Neural progenitor cell (in vitro differentiated cells): Measurements from ENCODE around the gene FBXL19. TPM values are rescaled to one million over a fixed set of nuclear protein-coding genes. Genes with fewer than 3 reads are reported as not detected.

Experiments
- DNase-seq: peaks from one replicate; pipeline ENCODE4 v3.0.0-alpha.2; 2016; ENCODE audit warnings: low spot score
- H2AFZ ChIP-seq: fragments of 200-600 bp; sonication (generic); replicated peaks from 2 replicates; pipeline ENCODE4 v1.6.1; 2016; ENCODE audit warnings: antibody characterized with exemption
- H3F3A ChIP-seq: fragments of 200-600 bp; sonication (generic); 2 replicates; pipeline ENCODE4 v1.6.1; 2016; ENCODE audit warnings: antibody characterized with exemption, low read depth
- H3K27ac ChIP-seq: fragments of 200-600 bp; sonication (generic); 2 replicates; pipeline ENCODE4 v1.5.1; 2016; ENCODE audit warnings: mild to moderate bottlenecking
- H3K27me3 ChIP-seq: fragments of 200-600 bp; sonication (generic); 2 replicates; pipeline ENCODE4 v1.6.1; 2016; ENCODE audit warnings: mild to moderate bottlenecking, moderate library complexity
- H3K36me3 ChIP-seq: fragments of 200-600 bp; sonication (generic); 2 replicates; pipeline ENCODE4 v1.5.1; 2016
- H3K4me1 ChIP-seq: fragments of 200-600 bp; sonication (generic); 2 replicates; pipeline ENCODE4 v1.6.1; 2016; ENCODE audit warnings: mixed run types
- H3K4me2 ChIP-seq: fragments of 200-600 bp; sonication (generic); 2 replicates; pipeline ENCODE4 v1.6.1; 2016
- H3K4me3 ChIP-seq: fragments of 200-600 bp; sonication (generic); 2 replicates; pipeline ENCODE4 v1.5.1; 2016
- H3K79me2 ChIP-seq: fragments of 200-600 bp; sonication (generic); 2 replicates; pipeline ENCODE4 v1.6.1; 2016; ENCODE audit warnings: low read depth
- H3K9ac ChIP-seq: fragments of 200-600 bp; sonication (generic); 2 replicates; pipeline ENCODE4 v1.6.1; 2016
- H3K9me3 ChIP-seq: fragments of 200-600 bp; sonication (generic); 2 replicates; pipeline ENCODE4 v1.5.1; 2016; ENCODE audit warnings: low read depth
- H4K20me1 ChIP-seq: fragments of 200-600 bp; sonication (generic); 2 replicates; pipeline ENCODE4 v1.6.1; 2016; ENCODE audit warnings: low read depth
- H3K27ac Mint-ChIP-seq: 3 replicates; pipeline ENCODE4 v1.8.0; 2021; ENCODE audit warnings: mixed read lengths
- H3K27me3 Mint-ChIP-seq: 2 replicates; pipeline ENCODE4 v1.8.0; 2022; ENCODE audit warnings: low read depth, mild to moderate bottlenecking, inconsistent platforms, moderate library complexity, mixed read lengths; ENCODE audit not compliant: insufficient read depth
- H3K36me3 Mint-ChIP-seq: 3 replicates; pipeline ENCODE4 v1.8.0; 2021; ENCODE audit warnings: mixed read lengths
- H3K4me1 Mint-ChIP-seq: 3 replicates; pipeline ENCODE4 v1.8.0; 2021; ENCODE audit warnings: mixed read lengths
- H3K4me3 Mint-ChIP-seq: 3 replicates; pipeline ENCODE4 v1.8.0; 2021; ENCODE audit warnings: mild to moderate bottlenecking, moderate library complexity, mixed read lengths
- H3K9me3 Mint-ChIP-seq: 3 replicates; pipeline ENCODE4 v1.8.0; 2020; ENCODE audit warnings: mixed read lengths
- EZH2 ChIP-seq: fragments of 200-600 bp; sonication (generic); IDR thresholded peaks from 2 replicates; pipeline ENCODE4 v1.6.1; 2017; ENCODE audit warnings: antibody characterized with exemption, mild to moderate bottlenecking, moderate library complexity
- EZH2phosphoT487 ChIP-seq: fragments of 200-600 bp; sonication (generic); IDR thresholded peaks from 2 replicates; pipeline ENCODE4 v1.6.1; 2017; ENCODE audit warnings: antibody characterized with exemption
- total RNA-seq: library from RNA; depleted of rRNA; stranded (reverse); fragments of >200 nt; gene quantifications from 2 replicates; pipeline ENCODE4 v1.2.3, GENCODE V29; 2015; ENCODE audit warnings: low replicate concordance
- TF ChIP-seq, protein P1 (sequence below): fragments of 200-600 bp; sonication (generic); IDR thresholded peaks from 2 replicates; pipeline ENCODE4 v1.5.1; 2017; ENCODE audit warnings: antibody characterized with exemption, mild to moderate bottlenecking

FBXL19 gene
- total RNA-seq, 1 donor from 2014 or later = 9.2 TPM

DNA sequence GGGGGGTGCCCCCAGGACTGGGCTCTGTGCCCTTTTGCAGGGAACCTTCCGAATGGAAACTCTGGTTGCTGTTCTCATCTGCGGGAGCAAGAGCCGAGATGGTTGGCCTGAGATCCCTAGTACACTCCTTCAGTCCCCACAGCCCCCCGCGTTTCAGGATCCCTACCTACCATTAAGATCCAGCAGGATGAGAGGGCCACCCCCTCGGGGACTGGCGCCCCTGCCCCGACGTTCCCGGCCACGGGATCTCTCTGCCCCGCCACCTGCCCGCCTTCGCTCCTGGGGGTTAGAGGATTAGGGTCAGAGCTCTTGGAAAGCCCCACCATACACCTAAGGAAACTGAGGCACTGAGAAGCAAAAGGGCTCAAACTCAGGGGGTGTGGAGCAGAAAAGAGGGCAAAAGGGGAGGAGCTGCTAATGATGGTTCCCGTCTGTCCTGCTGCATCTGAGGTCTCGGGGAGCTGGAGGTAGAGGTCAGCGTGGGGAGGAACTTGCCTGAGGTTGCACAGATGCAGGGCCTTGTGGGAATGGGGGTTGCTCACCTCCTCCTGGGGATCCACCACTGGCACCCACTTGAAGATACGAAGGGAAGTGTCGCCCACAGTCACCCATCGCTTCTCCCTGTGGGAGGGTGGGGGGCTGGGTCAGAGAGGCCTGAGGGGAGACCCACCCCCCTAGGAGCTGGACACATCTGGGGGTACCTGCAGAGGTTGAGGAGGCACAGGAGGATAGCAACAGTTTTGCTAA lies 30.5 kb upstream of the FBXL19 start:
- Mint-ChIP-seq H3K4me1 (peaks cover 34% of the 10 kb centered on the region), H3K4me3 (peak overlapping the region; percentile 89), H3K9me3 (no peaks in the 10 kb centered on the region), H3K36me3 (peaks cover 12% of the 10 kb centered on the region), H3K27ac (peak overlapping the region; percentile 50), H3K27me3 (peaks cover 13% of the 10 kb centered on the region)
- Histone ChIP-seq H4K20me1 (peaks cover 2% of the 10 kb centered on the region), H3F3A (peaks cover 42% of the 10 kb centered on the region), H3K27ac (no peak overlapping the region), H3K4me2 (peak overlapping the region; percentile 95), H3K9me3 (no peaks in the 10 kb centered on the region), H3K9ac (no peak overlapping the region), H3K4me1 (peaks cover 16% of the 10 kb centered on the region), H2AFZ (no peak overlapping the region), H3K27me3 (peaks cover 12% of the 10 kb centered on the region), H3K36me3 (no peaks in the 10 kb centered on the region), H3K79me2 (peaks cover 8% of the 10 kb centered on the region), H3K4me3 (peak overlapping the region; percentile 71)
- TF ChIP-seq, protein P1, sequence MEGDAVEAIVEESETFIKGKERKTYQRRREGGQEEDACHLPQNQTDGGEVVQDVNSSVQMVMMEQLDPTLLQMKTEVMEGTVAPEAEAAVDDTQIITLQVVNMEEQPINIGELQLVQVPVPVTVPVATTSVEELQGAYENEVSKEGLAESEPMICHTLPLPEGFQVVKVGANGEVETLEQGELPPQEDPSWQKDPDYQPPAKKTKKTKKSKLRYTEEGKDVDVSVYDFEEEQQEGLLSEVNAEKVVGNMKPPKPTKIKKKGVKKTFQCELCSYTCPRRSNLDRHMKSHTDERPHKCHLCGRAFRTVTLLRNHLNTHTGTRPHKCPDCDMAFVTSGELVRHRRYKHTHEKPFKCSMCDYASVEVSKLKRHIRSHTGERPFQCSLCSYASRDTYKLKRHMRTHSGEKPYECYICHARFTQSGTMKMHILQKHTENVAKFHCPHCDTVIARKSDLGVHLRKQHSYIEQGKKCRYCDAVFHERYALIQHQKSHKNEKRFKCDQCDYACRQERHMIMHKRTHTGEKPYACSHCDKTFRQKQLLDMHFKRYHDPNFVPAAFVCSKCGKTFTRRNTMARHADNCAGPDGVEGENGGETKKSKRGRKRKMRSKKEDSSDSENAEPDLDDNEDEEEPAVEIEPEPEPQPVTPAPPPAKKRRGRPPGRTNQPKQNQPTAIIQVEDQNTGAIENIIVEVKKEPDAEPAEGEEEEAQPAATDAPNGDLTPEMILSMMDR = no peak
- no peak for TF ChIP-seq EZH2phosphoT487
- no peak for TF ChIP-seq EZH2
- no peak for DNase-seq

DNA sequence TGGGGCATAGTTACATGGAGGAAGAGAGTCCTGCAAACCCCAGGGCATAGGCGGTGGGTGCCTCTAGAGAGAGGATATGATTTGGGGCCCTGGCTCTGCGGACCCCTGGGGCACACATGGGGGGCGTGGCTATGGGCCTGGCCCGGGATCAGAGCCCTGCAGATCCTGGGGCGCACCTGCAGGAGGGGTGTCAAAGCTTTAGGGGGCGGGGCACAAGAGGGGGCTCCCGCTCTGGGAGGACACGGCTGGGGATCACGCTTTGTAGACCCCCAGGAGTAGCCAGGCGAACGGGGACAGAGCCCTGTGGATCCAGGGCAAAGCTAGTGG lies 30.0 kb upstream of the FBXL19 start:
- peak overlapping the region; percentile 95 for H3K4me2 ChIP-seq
- DNase-seq = peak; percentile 49
- TF ChIP-seq EZH2phosphoT487 (no peak), EZH2 (no peak)
- TF ChIP-seq, protein P1 = no peak
- no peak overlapping the region for H2AFZ ChIP-seq
- peaks cover 12% of the 10 kb centered on the region for H3K27me3 ChIP-seq
- H3K4me1 Mint-ChIP-seq = peaks cover 34% of the 10 kb centered on the region
- peak overlapping the region; percentile 71 for H3K4me3 ChIP-seq
- H3K4me1 ChIP-seq = peaks cover 16% of the 10 kb centered on the region
- peaks cover 2% of the 10 kb centered on the region for H4K20me1 ChIP-seq
- peaks cover 13% of the 10 kb centered on the region for H3K27me3 Mint-ChIP-seq
- H3K9ac ChIP-seq = peak overlapping the region; percentile 65
- no peak overlapping the region for H3K27ac ChIP-seq
- peaks cover 12% of the 10 kb centered on the region for H3K36me3 Mint-ChIP-seq
- H3K79me2 ChIP-seq = peaks cover 8% of the 10 kb centered on the region
- H3K9me3 Mint-ChIP-seq = no peaks in the 10 kb centered on the region
- peaks cover 42% of the 10 kb centered on the region for H3F3A ChIP-seq
- H3K36me3 ChIP-seq = no peaks in the 10 kb centered on the region
- peak overlapping the region; percentile 50 for H3K27ac Mint-ChIP-seq
- H3K4me3 Mint-ChIP-seq = peak overlapping the region; percentile 89
- no peaks in the 10 kb centered on the region for H3K9me3 ChIP-seq

- Mint-ChIP-seq H3K36me3 (peaks cover 8% of the 10 kb centered on the region), H3K9me3 (no peaks in the 10 kb centered on the region), H3K27me3 (peaks cover 14% of the 10 kb centered on the region), H3K4me1 (peaks cover 34% of the 10 kb centered on the region), H3K4me3 (peak within 1 kb of the TSS; percentile 91), H3K27ac (peak within 1 kb of the TSS; percentile 50)
- Histone ChIP-seq H3K4me3 (peak within 1 kb of the TSS; percentile 71), H3K9ac (peak within 1 kb of the TSS; percentile 65), H2AFZ (peak within 1 kb of the TSS; percentile 86), H3K27me3 (peaks cover 12% of the 10 kb centered on the region), H4K20me1 (peaks cover 2% of the 10 kb centered on the region), H3F3A (peaks cover 42% of the 10 kb centered on the region), H3K4me2 (peak within 1 kb of the TSS; percentile 95), H3K27ac (no peak within 1 kb of the TSS), H3K79me2 (peaks cover 8% of the 10 kb centered on the region), H3K9me3 (no peaks in the 10 kb centered on the region), H3K36me3 (no peaks in the 10 kb centered on the region), H3K4me1 (peaks cover 16% of the 10 kb centered on the region)
- TF ChIP-seq EZH2 = peak; percentile 49
- TF ChIP-seq, protein P1 = peak; percentile 58
- TF ChIP-seq EZH2phosphoT487 = no peak
- peak; percentile 98 for DNase-seq
These were observed 29.4 kb upstream of the FBXL19 start, which contains the start of gene BCL7C for GRCh38 chr16:30893744-30894539. Gene BCL7C (minus strand): TSS chr16:30894077. CDS start chr16:30893944, 133 bp downstream.
